ENCODE measurements around the gene PIEZO1.

DNA sequence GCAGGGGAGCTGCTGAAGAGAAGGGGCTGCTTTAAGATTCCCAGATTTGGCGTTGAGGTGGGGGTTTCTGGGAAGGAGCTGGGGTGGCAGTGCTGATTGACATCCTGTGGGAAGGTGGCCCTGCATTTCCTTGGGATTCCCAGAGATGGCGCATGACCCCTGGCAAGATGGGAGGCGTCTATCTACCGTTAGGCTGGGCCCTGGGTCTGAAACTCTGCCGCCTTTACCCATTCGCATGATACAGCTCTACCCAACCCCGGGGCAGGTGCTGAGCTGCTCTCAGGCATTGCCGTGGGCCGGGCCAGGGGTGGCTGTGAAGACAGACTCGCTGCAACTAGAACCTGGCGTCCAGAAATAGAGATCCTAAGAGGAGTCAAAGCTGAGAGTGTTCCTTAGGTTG is 112.2 kb downstream of the PIEZO1 start:
- TF ChIP-seq CTCF (IDR thresholded peaks at IDR 0.05) (peak in 2 of 12 donors; percentile 9 to 13), POLR2A (IDR thresholded peaks at IDR 0.05) (no peak)

Measured in heart left ventricle (tissue), 13 donors.